ENCODE measurements around the gene TOMM6.
"Not testable (repeated sequence)": the region's sequence is repeated elsewhere in the genome, so short reads cannot be mapped to it uniquely, and the experiment has no call there.

Gene TOMM6

GRCh38 chr6:41758641-41759035 is 28.9 kb upstream of the TOMM6 start:
- peaks cover 9% of the 10 kb centered on the region for H3K27me3 ChIP-seq (ENCODE audit: low read depth, low read length)
- no peak overlapping the region for H3K9ac ChIP-seq (ENCODE audit: low read length)
- no peaks in the 10 kb centered on the region for H4K20me1 ChIP-seq (ENCODE audit: insufficient read depth, low read length)
- no peak overlapping the region for H3K27ac ChIP-seq (ENCODE audit: low read length)
- H3K4me1 ChIP-seq (ENCODE audit: low read length) = peaks cover 8% of the 10 kb centered on the region
- no peak overlapping the region for H3K4me2 ChIP-seq (ENCODE audit: low read length)
- H3K4me3 ChIP-seq (ENCODE audit: low read length) = no peak overlapping the region
- no peaks in the 10 kb centered on the region for H3K36me3 ChIP-seq (replicated peaks; ENCODE audit: low read depth, low read length)
- TF ChIP-seq EZH2phosphoT487 (IDR thresholded peaks at IDR 0.05; ENCODE audit: low read depth) (no peak), CTCF (IDR thresholded peaks at IDR 0.05; ENCODE audit: low read depth, low read length) (no peak)
- no peak overlapping the region for H2AFZ ChIP-seq (ENCODE audit: low read depth, low read length)
- no peaks in the 10 kb centered on the region for H3K79me2 ChIP-seq (ENCODE audit: low read length)
- no peaks in the 10 kb centered on the region for H3K9me3 ChIP-seq (ENCODE audit: insufficient read depth, low read length)

- Histone ChIP-seq H3K36me3 (replicated peaks; ENCODE audit: low read depth, low read length) (no peaks in the 10 kb centered on the region), H4K20me1 (ENCODE audit: insufficient read depth, low read length) (no peaks in the 10 kb centered on the region), H3K4me2 (ENCODE audit: low read length) (no peak overlapping the region), H3K4me3 (ENCODE audit: low read length) (no peak overlapping the region), H3K4me1 (ENCODE audit: low read length) (peaks cover 8% of the 10 kb centered on the region), H3K27me3 (ENCODE audit: low read depth, low read length) (peaks cover 3% of the 10 kb centered on the region; the same call in 1 of the 2 replicates), H3K9ac (ENCODE audit: low read length) (no peak overlapping the region), H3K9me3 (ENCODE audit: insufficient read depth, low read length) (no peaks in the 10 kb centered on the region), H3K27ac (ENCODE audit: low read length) (no peak overlapping the region), H2AFZ (ENCODE audit: low read depth, low read length) (no peak overlapping the region), H3K79me2 (ENCODE audit: low read length) (no peaks in the 10 kb centered on the region)
- TF ChIP-seq EZH2phosphoT487 (IDR thresholded peaks at IDR 0.05; ENCODE audit: low read depth) = no peak
- no peak for TF ChIP-seq CTCF (IDR thresholded peaks at IDR 0.05; ENCODE audit: low read depth, low read length)
Measured at GRCh38 chr6:41759106-41759904, 28.2 kb upstream of the TOMM6 start.

GRCh38 chr6:41759905-41760579 is 27.5 kb upstream of the TOMM6 start:
- Histone ChIP-seq H3K4me3 (ENCODE audit: low read length) (no peak overlapping the region), H3K36me3 (replicated peaks; ENCODE audit: low read depth, low read length) (no peaks in the 10 kb centered on the region)
- TF ChIP-seq CTCF (IDR thresholded peaks at IDR 0.05; ENCODE audit: low read depth, low read length) = no peak
- TF ChIP-seq EZH2phosphoT487 (IDR thresholded peaks at IDR 0.05; ENCODE audit: low read depth) = no peak

GRCh38 chr6:41763470-41763869 is 24.0 kb upstream of the TOMM6 start:
- no peak overlapping the region for H3K27ac ChIP-seq (ENCODE audit: low read length)
- no peak overlapping the region for H3K4me3 ChIP-seq (ENCODE audit: low read length)
- no peaks in the 10 kb centered on the region for H4K20me1 ChIP-seq (ENCODE audit: insufficient read depth, low read length)
- no peaks in the 10 kb centered on the region for H3K9me3 ChIP-seq (ENCODE audit: insufficient read depth, low read length)
- no peaks in the 10 kb centered on the region for H3K36me3 ChIP-seq (replicated peaks; ENCODE audit: low read depth, low read length)
- H3K4me2 ChIP-seq (ENCODE audit: low read length) = no peak overlapping the region
- H3K79me2 ChIP-seq (ENCODE audit: low read length) = no peaks in the 10 kb centered on the region
- H3K27me3 ChIP-seq (ENCODE audit: low read depth, low read length) = no peaks in the 10 kb centered on the region
- H3K4me1 ChIP-seq (ENCODE audit: low read length) = peaks cover 8% of the 10 kb centered on the region
- no peak overlapping the region for H2AFZ ChIP-seq (ENCODE audit: low read depth, low read length)
- TF ChIP-seq CTCF (IDR thresholded peaks at IDR 0.05; ENCODE audit: low read depth, low read length) = no peak
- TF ChIP-seq EZH2phosphoT487 (IDR thresholded peaks at IDR 0.05; ENCODE audit: low read depth) = no peak
- H3K9ac ChIP-seq (ENCODE audit: low read length) = no peak overlapping the region

More at GRCh38 chr6:41759905-41760579, 27.5 kb upstream of the TOMM6 start:
- no peak overlapping the region for H3K9ac ChIP-seq (ENCODE audit: low read length)
- H3K9me3 ChIP-seq (ENCODE audit: insufficient read depth, low read length) = no peaks in the 10 kb centered on the region
- no peak overlapping the region for H3K27ac ChIP-seq (ENCODE audit: low read length)
- no peaks in the 10 kb centered on the region for H4K20me1 ChIP-seq (ENCODE audit: insufficient read depth, low read length)
- no peaks in the 10 kb centered on the region for H3K27me3 ChIP-seq (ENCODE audit: low read depth, low read length)
- no peak overlapping the region for H2AFZ ChIP-seq (ENCODE audit: low read depth, low read length)
- peaks cover 8% of the 10 kb centered on the region for H3K4me1 ChIP-seq (ENCODE audit: low read length)
- no peak overlapping the region for H3K4me2 ChIP-seq (ENCODE audit: low read length)
- H3K79me2 ChIP-seq (ENCODE audit: low read length) = no peaks in the 10 kb centered on the region

- not testable (repeated sequence) for H3K27me3 ChIP-seq (ENCODE audit: low read depth, low read length); H3K4me1 ChIP-seq (ENCODE audit: low read length); H3K27ac ChIP-seq (ENCODE audit: low read length); H3K36me3 ChIP-seq (replicated peaks; ENCODE audit: low read depth, low read length); H4K20me1 ChIP-seq (ENCODE audit: insufficient read depth, low read length); H3K4me3 ChIP-seq (ENCODE audit: low read length); H3K79me2 ChIP-seq (ENCODE audit: low read length); H3K9ac ChIP-seq (ENCODE audit: low read length); H2AFZ ChIP-seq (ENCODE audit: low read depth, low read length); H3K4me2 ChIP-seq (ENCODE audit: low read length); H3K9me3 ChIP-seq (ENCODE audit: insufficient read depth, low read length)
Measured at GRCh38 chr6:41766043-41766664, 21.3 kb upstream of the TOMM6 start.
